GM18526 (cell line): ENCODE data around the gene PRKACG.

Experiments used
- POLR2A ChIP-seq: IDR thresholded peaks from 3 replicates; pipeline ENCODE4 v1.6.1; 2011; ENCODE audit not compliant: insufficient read length; ENCODE audit errors: extremely low read depth

Gene PRKACG

GRCh38 chr9:68974901-68975300 is 39.0 kb downstream of the PRKACG start:
- TF ChIP-seq POLR2A, result no peak

GRCh38 chr9:68974431-68974830 is 39.5 kb downstream of the PRKACG start:
- TF ChIP-seq POLR2A, result no peak

GRCh38 chr9:68973619-68974018 is 40.3 kb downstream of the PRKACG start:
- no peak for TF ChIP-seq POLR2A

GRCh38 chr9:68970151-68970550 is 43.8 kb downstream of the PRKACG start:
- TF ChIP-seq POLR2A, result no peak

GRCh38 chr9:68969538-68969937 is 44.4 kb downstream of the PRKACG start:
- no peak for TF ChIP-seq POLR2A

- no peak for TF ChIP-seq POLR2A
These were observed 46.1 kb downstream of the PRKACG start for GRCh38 chr9:68967800-68968199.

- no peak for TF ChIP-seq POLR2A
These were observed 47.4 kb downstream of the PRKACG start for GRCh38 chr9:68966496-68966944.

- no peak for TF ChIP-seq POLR2A
These were observed 49.1 kb downstream of the PRKACG start for GRCh38 chr9:68964765-68965164.

GRCh38 chr9:68964102-68964541 is 49.8 kb downstream of the PRKACG start:
- TF ChIP-seq POLR2A, result no peak

- no peak for TF ChIP-seq POLR2A
These were observed 50.5 kb downstream of the PRKACG start for GRCh38 chr9:68963416-68963815.
